Fibroblast of skin of left quadriceps (primary cell): ENCODE data around the gene PTBP1.
A peak's percentile ranks its signal among the peaks of the same experiment; 100 is the strongest.

Experiments
- DNase-seq, 2 experiments: peaks; one replicate each; pipeline ENCODE4 v3.0.0-alpha.2; 2013; ENCODE audit warnings: low read depth in 2 of 2

The PTBP1 gene

GRCh38 chr19:772730-773436 lies 24.4 kb upstream of the PTBP1 start:
- DNase-seq: no peak

DNA sequence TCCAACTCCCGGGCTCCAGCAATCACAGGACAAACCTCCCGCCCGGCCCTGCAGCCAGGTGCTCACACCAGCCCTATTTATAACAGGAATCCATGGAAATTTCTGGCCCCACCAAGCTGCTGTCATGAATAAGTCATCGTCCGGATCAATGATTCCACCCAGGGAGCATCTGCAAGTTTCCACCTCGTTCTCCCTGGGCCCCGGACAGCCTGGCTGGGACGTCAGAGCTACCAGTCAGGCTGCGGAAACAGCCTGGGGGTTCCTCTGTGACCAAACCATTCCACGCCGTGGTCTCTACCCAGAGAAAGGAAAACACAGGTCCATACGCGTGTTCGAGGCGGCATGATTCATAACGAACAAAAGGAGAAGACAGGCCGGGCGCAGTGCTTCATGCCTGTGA lies 20.7 kb upstream of the PTBP1 start:
- DNase-seq: no peak

DNA sequence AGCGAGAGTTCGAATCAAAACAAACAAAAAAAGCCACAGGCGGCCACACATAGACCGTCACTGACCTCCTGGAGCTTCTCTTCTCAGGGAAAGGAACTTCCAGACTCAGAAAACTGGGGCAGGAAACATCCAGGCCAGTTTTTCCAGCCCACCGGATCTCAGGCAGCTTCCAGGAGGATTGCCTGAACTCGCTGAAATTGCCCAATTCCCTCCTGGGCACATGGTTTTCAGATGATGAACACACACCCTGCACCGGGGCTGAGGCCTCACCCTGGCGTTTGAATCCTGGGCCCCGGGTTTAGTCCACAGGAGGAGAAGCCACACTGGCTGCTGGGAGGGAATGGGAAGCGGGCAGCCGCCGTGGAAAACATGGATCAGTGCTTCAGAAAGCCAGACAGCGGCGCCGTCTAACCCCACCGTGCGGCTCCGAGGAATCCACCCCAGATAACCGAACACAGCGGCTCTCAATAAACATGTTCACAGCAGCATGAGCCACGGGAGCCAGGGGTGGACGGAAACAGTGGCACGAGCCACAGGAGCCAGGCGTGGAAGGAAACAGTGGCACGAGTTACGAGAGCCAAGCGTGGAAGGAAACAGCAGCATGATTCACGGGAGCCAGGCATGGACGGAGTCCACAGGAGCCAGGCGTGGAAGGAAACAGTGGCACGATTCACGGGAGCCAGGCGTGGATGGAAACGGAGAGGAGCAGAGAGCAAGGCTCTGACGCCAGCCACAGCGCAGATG lies 18.2 kb upstream of the PTBP1 start:
- DNase-seq: peak; percentile 86 to 87

DNA sequence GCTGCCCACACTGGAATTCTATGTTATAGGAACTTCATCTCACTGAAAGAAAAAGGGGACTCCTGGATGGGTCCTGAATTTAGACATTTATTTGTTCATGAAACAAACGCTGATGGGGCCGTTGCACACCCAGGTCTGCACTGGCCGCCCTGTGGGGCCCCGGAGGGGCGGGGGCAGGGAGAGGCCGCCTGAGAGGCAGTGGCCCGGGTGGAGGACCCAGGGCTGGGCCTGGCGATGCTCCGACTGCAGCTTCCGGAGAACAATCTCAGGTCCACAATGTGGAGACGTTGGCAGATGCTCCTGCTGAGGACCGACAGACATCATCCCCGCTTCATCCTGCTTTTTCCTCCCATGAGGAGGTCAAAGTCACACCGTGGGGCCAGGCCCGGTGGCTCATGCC lies 16.3 kb upstream of the PTBP1 start:
- DNase-seq: no peak

DNA sequence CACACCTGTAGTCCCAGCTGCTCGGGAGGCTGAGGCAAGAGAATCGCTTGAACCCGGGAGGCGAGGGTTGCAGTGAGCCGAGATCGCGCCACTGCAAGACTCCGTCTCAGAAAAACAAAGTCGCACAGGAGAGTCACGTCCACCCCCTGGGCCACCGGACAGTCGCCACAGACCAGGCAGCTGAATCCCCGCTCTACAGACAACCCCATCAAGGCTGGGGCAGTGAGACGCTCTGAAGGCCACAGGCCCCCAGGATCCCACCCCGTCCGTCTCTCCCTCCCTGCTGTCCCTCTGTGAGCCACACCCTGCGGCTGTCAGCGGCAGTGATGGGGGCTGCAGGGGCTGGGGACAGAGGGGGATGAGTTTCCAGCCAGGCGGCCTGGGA lies 15.5 kb upstream of the PTBP1 start:
- no peak for DNase-seq

GRCh38 chr19:782185-782877 lies 14.9 kb upstream of the PTBP1 start:
- DNase-seq: peak in 1 of 2 experiments; percentile 38

- DNase-seq: no peak
These were observed 14.2 kb upstream of the PTBP1 start for GRCh38 chr19:782878-783668.

DNA sequence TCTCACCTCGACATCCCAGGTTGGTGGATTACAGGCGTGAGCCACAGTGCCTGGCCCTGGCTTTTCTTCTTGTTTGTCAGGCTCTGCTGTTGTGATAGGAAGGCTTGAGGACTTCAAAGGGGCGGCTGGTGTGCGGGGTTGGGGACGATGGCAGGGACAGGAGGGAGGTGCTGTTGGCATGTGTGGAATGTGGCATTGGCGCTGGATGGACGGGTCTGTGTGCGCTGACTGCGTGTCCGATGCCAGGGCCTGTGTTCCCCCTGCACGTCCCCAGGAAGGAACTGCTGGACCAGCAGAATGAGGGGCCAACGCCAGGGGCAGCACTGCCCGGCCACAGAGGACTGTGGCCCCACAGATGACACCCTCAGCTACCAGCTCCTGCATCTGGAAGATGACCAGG lies 12.7 kb upstream of the PTBP1 start:
- no peak for DNase-seq

GRCh38 chr19:787536-787935 lies 9.7 kb upstream of the PTBP1 start:
- DNase-seq: no peak

GRCh38 chr19:788686-788982 lies 8.6 kb upstream of the PTBP1 start:
- DNase-seq: no peak

GRCh38 chr19:788983-789700 lies 8.1 kb upstream of the PTBP1 start:
- DNase-seq: no peak

DNA sequence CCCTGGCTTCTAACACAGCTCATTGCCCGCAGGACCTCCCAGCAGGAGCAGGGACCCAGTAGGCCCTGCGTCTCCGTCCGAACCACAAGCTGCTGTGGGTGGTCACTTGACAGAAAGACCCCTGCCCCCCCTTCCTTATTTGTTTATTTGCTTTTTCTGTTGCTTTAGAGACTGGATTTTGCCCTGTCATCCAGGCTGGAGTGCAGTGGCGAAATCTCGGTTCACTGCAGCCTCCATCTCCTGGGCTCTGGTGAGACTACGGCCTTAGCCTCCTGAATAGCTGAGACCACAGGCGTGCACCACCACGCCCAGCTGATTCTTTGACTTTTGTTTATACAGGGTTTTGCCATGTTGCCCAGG lies 7.6 kb upstream of the PTBP1 start:
- DNase-seq: no peak

DNA sequence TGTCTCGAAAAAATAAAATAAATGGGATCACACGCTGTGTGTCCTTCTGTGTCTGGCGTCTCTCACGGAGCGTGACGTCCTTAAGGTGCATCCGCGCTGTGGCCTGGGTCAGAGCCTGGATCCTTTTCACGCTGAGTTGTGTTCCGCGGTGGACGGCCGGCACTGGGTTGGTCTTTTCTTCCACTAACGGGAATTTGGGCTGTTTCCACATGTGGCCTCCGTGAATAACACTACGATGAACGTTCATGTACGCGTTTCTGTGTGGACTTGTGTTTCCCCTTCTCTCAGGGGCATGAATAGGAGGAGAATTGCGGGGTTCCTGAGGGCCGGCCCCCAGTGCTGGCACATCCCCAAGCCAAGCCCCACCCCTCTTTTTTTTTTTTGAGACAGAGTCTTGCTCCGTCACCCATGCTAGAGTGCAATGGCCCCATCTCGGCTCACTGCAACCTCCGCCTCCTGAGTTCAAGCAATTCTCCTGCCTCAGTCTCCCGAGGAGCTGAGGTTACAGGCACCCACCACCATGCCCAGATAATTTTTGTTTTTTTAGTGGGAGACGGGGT lies 6.2 kb upstream of the PTBP1 start:
- DNase-seq: no peak

GRCh38 chr19:791567-792305 lies 5.5 kb upstream of the PTBP1 start:
- no peak for DNase-seq

DNA sequence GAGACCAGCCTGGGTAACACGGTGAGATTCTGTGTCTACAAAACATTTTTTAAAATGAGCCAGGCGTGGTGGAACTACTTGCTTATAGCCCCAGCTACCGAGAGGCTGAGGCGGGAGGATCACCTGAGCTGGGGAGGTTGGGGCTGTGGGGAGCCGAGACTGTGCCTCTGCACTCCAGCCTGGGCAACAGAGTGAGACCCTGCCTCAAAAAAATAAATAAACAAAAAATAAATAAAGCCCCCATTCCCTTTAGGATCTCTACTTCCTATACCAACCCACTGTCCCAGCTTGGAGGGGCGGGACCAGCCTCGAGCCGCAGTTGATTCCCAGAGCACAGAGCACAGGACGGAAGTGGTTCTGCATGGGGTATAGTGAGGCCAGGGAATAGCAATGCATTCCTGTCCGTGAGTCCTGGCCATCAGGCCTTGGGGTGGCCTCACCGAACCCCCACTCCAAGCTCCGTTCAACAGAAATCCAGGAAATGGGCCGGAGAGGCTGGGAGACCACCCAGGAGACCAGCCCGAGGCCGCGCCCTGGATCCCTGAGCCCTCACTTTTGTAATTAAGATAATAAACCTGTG lies 4.9 kb upstream of the PTBP1 start:
- no peak for DNase-seq

- no peak for DNase-seq
These were observed 3.4 kb upstream of the PTBP1 start for GRCh38 chr19:793806-794205.

DNA sequence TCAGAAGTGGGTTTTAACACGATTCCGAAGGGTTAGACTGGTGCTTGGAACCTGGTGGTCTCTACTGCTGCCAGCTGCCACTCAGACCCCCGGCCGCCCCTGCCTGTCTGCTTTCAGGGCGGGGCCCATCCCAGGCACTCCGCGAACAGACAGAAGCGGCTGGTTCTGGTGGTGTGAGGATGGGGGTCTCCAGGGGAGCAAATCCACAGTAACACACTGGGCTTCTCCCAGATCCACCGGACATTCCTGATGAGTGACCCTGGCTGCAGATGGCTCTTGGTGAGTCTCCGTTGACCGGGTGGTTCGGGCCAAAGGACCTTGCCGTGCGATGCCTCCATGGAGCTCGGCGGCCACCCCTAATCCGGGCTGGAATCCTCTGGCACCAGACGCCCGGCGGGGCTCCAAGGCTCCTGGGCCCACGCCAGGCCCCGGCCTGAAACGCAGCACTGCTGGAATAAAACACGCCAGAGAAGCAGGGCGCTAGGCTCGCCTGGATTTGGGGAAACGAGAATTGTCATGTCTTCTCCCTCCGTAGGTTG lies 2.1 kb upstream of the PTBP1 start:
- DNase-seq: no peak

DNA sequence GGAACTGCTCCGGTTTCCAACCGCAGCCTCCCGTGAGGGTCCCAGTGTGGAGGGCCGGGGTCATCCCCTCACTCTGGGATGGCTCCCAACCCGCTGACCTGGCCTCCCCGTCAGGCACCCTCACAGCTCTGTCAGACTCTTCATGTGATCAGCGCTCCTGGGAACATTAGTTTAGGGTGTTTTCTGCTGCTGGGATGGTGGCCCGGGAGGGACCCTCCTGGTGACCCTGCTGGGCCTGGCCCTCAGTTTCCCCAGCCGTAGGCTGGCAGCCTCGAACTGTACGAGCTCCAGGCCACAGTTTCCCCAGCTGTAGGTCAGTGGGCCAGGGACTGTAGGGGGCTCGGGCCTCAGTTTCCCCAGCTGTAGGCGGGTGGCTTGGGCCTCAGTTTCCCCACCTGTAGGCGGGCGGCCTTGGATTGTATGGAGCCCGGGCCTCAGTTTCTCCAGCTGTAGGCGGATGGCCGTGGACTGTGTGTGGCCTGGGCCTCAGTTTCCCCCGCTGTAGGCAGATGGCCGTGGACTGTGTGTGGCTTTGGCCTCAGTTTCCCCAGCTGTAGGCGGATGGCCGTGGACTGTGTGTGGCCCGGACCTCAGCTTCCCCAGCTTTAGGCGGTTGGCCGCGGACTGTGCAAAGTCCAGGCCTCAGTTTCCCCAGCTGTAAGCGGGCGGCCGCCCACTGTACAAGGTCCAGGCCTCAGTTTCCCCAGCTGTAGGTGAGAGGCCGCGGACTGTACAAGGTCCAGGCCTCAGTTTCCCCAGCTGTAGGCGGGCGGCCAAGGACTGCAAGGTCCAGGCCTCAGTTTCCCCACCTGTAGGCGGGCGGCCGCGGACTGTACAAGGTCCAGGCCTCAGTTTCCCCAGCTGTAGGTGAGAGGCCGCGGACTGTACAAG lies 1.3 kb upstream of the PTBP1 start:
- no peak for DNase-seq
